WI38 (cell line): ENCODE data around the gene MTARC1.

Source experiments
- H3K4me3 ChIP-seq: 2 replicates; pipeline ENCODE4 v1.5.1; 2011; ENCODE audit warnings: low read depth, mild to moderate bottlenecking, control low read depth, low read length
- CTCF ChIP-seq: IDR thresholded peaks from 2 replicates; pipeline ENCODE4 v1.5.1; 2012; ENCODE audit warnings: low read depth, mild to moderate bottlenecking, control low read depth, low read length

Gene MTARC1

DNA sequence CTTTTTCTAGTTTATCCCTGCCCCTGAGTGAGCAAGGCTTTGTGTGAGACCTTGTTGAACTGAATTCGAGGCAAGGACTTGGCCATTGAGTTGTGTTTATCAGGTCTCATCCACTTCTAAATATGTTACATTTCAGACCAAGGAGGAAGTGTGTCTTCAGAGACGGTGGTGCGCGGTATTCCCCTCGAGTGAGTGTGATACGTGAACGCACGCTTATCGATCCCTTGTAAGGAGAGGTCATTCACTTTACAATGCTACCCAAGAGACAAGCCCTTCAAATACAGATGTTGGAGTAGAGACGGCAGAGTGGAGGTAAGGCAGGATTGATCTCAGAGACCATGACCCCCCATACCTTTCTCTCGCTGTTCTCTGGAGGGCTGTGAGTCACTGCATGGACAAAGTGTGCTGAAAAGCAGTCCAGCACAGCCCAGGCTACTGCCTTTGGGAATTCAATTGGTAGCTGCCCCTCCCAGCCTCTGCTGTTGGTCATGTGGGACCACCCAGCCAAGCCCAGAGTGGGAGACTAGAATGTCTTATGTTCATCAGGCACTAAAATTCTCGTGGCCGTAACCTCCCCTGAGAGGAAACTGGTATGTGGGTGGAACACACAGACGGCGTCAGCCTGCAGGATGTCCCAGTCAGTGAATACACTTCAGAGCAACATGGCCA lies 16.3 kb upstream of the MTARC1 start:
- TF ChIP-seq CTCF, result no peak
- no peak overlapping the region for H3K4me3 ChIP-seq

DNA sequence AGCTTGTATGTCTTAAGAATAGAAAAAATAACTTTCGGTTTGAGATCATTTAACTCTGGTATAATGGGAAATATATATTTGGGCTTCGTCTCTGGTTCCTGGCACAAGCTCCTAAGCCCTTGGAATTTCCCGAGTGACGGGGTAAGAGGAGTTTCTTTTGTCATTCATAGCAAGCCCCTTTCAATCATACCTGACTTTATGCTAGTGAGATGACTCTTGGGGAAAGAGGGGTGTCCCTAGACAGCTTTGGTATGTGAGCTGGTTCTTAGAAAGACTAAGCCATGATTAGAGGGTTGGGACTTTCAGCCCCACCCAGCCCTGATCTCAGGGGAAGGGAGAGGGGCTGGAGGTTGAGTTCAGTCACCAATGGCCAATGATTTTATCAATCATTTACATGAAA lies 13.9 kb upstream of the MTARC1 start:
- no peak overlapping the region for H3K4me3 ChIP-seq
- TF ChIP-seq CTCF, result no peak

GRCh38 chr1:220775240-220775853 lies 11.4 kb upstream of the MTARC1 start:
- TF ChIP-seq CTCF, result peak; percentile 78

GRCh38 chr1:220776254-220776653 lies 10.5 kb upstream of the MTARC1 start:
- TF ChIP-seq CTCF, result no peak

More at GRCh38 chr1:220775240-220775853, 11.4 kb upstream of the MTARC1 start:
- H3K4me3 ChIP-seq, result no peak overlapping the region

DNA sequence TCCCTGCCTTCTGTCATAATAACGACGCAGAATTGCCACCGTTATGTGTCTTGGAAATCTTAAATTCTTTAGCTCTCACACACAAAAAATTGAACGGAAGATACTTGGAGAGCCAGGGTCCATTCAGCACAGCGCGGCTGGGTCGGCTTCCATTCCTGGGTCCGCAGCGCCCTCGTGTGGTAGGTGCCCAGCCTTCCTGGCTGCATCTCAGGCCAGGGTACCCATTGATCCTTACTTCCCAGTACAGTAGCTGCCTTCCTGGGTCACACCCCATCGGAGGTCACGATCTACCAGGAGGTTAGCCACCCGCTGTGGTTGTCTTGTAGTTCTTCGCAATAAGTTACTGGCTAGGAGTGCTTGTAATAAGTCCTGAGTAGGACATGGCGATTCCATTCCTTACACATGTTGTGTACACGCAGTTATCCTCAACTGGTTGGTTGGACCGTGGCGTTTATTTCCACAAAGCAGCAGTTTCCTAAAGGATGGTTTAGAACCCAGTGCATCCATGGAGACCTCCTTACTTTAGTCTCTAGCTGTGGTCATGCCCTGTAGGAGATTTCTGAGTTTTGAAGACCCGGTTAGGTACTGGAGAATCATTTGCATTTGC lies 9.9 kb upstream of the MTARC1 start:
- peak; percentile 93 for TF ChIP-seq CTCF
- H3K4me3 ChIP-seq, result no peak overlapping the region

More at GRCh38 chr1:220776254-220776653, 10.5 kb upstream of the MTARC1 start:
- no peak overlapping the region for H3K4me3 ChIP-seq

- TF ChIP-seq CTCF, result no peak
- no peak overlapping the region for H3K4me3 ChIP-seq
Measured at GRCh38 chr1:220783453-220783852, 3.3 kb upstream of the MTARC1 start.

GRCh38 chr1:220784751-220785150 lies 2.0 kb upstream of the MTARC1 start:
- TF ChIP-seq CTCF, result no peak
- no peak overlapping the region for H3K4me3 ChIP-seq
